ENCODE measurements around the gene LRIG1. TPM values are rescaled to one million over a fixed set of nuclear protein-coding genes. Genes with fewer than 3 reads are reported as not detected.

The LRIG1 gene
- polyA plus RNA-seq, 3 donors = 15.3 to 105 (median 56.8) TPM

GRCh38 chr3:66401157-66401550 lies 99.7 kb downstream of the LRIG1 start:
- 58 to 78% (median 74%) methylated on average over 10 of the region's 10 CpGs for WGBS, 3 donors
- H3K27ac ChIP-seq (ENCODE audit: low read depth, low read length) = no peak overlapping the region

GRCh38 chr3:66400411-66401156 lies 100.2 kb downstream of the LRIG1 start:
- H3K27ac ChIP-seq (ENCODE audit: low read depth, low read length) = no peak overlapping the region
- WGBS, 3 donors = 73 to 82% (median 78%) methylated on average over 15 of the region's 15 CpGs

- no peak overlapping the region for H3K27ac ChIP-seq (ENCODE audit: low read depth, low read length)
- WGBS, 3 donors = 88 to 97% (median 94%) methylated on average over 10 of the region's 10 CpGs
Measured at GRCh38 chr3:66399529-66400232, 101.1 kb downstream of the LRIG1 start.

- WGBS, 3 donors = 65 to 85% (median 84%) methylated on average over 9 of the region's 9 CpGs
- no peak overlapping the region for H3K27ac ChIP-seq (ENCODE audit: low read depth, low read length)
Measured at GRCh38 chr3:66398228-66399025, 102.4 kb downstream of the LRIG1 start.

- 42 to 46% (median 45%) methylated on average over 2 of the region's 2 CpGs for WGBS, 3 donors
- H3K27ac ChIP-seq (ENCODE audit: low read depth, low read length) = no peak overlapping the region
Measured at GRCh38 chr3:66397745-66398144, 103.1 kb downstream of the LRIG1 start.

GRCh38 chr3:66396888-66397287 lies 103.9 kb downstream of the LRIG1 start:
- H3K27ac ChIP-seq (ENCODE audit: low read depth, low read length) = no peak overlapping the region
- 95 to 98% (median 98%) methylated on average over 9 of the region's 9 CpGs for WGBS, 3 donors

DNA sequence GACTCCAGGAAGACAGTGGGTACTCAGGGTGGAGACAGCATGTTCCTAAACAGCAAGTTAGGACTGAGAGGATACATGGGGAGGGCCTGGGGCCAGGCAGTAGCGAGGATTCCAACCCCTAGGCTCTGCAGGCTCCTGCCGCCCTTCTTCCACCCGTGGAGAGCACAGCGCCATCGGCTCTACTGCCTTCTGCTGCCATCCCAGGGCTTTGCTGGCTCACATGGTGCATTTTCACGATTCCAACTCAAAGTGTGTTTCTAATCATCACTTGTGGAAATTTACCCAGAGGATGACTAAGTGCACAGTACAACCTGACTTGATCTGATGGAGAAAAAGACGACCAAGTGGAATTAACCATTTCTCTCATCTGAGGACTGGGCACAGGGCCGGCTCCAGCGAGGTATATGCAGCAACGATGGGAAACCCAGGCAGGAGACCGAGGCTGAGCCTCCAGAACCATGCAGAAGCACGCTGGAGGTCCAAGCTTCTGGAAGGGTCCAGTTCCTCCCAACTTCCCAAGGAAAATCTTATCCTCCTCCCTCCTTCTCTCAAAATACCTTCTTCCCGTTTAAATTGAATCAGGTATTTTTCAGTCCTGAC lies 104.6 kb downstream of the LRIG1 start:
- 86 to 97% (median 97%) methylated on average over 13 of the region's 13 CpGs for WGBS, 3 donors
- H3K27ac ChIP-seq (ENCODE audit: low read depth, low read length) = no peak overlapping the region

GRCh38 chr3:66395635-66396034 lies 105.2 kb downstream of the LRIG1 start:
- WGBS, 3 donors = 85 to 94% (median 91%) methylated on average over 10 of the region's 10 CpGs
- H3K27ac ChIP-seq (ENCODE audit: low read depth, low read length) = no peak overlapping the region

DNA sequence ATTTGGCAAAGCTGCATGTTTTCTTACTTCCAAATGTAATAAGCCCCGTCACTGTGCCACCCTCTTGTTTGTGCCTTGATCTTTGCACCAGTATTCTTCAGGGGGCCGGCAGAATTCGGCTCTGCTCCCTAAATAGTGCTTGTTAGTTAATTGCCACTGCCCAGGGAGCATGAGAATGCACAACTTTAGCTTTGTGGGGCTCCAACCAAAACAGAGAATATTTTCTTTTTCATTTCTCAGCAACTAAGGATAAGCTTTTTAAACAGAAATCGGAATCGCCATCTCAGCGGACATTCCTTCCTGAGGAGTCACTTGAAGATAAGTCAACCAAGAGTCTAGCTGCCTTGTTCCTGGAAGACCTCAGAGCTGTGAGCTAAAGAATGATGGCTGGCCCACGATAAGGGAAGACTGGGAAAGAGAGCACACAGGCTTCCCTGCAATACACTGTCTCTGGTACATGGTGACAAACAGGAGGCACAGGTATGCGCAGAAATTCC lies 106.0 kb downstream of the LRIG1 start:
- WGBS, 3 donors = 80 to 84% (median 82%) methylated on average over 8 of the region's 8 CpGs
- no peak overlapping the region for H3K27ac ChIP-seq (ENCODE audit: low read depth, low read length)

DNA sequence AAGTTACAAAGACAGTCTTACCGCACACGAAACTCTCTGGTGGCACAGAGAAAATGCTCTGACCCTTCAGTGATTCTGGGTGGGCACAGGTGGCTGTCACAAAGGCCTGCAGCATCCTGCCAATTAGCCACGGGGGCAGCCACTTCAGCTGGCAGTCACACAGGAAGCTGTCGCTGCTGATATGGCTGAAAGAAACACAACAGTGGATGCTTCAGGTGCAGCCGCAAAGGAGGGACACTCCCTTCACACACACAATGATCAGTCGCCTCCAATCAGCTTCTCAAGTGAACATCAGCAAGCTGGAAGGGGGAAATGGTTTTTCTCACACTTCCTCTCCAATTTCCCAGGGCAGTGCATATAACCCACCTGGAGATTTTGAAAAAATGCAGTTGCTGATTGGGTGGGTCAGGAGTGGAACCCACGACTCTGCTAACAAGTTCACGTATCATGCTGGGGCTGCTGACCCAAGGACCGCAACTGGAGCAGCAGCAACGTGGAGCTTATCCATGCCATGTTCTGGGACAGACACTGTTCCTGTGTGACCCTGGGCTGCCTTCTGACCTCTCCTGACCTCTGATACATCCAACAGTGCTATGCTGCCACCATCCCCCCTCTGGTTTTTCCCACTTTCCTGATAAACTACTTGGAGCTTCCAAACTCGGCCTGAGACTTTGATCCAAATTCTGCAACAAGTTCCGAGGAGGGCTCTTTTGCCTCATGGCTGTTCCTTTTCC lies 106.6 kb downstream of the LRIG1 start:
- 58 to 68% (median 66%) methylated on average over 12 of the region's 12 CpGs for WGBS, 3 donors
- no peak overlapping the region for H3K27ac ChIP-seq (ENCODE audit: low read depth, low read length)

- 33 to 65% (median 48%) methylated on average over 13 of the region's 13 CpGs for WGBS, 3 donors
- no peak overlapping the region for H3K27ac ChIP-seq (ENCODE audit: low read depth, low read length)
Measured at GRCh38 chr3:66393333-66394005, 107.4 kb downstream of the LRIG1 start.

DNA sequence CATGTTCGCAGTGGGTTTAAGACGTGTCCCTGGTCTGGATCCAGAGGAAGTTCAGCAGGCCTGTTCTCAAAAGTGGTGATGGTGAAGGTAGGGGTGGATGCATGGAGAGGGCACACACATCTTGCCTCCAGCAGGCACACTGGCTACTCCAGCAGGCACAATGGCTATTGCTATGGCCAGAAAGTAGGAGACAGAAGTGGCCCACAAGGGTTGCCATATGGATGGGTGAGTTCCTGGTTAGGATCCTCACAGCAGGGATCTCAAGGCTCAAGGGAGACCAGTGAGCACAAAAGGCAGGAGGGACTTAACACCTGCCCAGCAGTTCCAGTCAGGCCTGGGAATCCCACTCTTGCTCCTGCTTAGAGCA lies 107.9 kb downstream of the LRIG1 start:
- no peak overlapping the region for H3K27ac ChIP-seq (ENCODE audit: low read depth, low read length)
- 86 to 96% (median 93%) methylated on average over 2 of the region's 2 CpGs for WGBS, 3 donors

DNA sequence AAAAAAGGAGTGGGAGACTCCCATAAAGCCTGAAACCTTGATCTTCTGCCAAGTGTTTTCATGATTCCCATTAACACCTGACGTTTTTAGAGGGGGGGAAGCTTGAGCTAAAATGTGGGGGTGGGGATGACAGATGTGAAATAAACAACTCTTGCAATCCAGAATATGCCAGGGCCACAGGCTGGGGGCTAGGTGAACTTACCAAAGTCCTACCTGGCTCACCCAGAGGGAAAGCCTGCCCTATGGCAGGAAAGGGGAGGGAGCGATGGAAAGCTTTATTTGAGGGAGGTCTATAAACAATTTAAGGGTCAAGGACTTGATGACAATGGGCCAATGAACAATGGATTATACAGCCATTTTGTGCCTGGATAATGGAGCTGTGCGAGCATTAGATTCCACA lies 108.3 kb downstream of the LRIG1 start:
- 68 to 88% (median 82%) methylated on average over 3 of the region's 3 CpGs for WGBS, 3 donors
- no peak overlapping the region for H3K27ac ChIP-seq (ENCODE audit: low read depth, low read length)

DNA sequence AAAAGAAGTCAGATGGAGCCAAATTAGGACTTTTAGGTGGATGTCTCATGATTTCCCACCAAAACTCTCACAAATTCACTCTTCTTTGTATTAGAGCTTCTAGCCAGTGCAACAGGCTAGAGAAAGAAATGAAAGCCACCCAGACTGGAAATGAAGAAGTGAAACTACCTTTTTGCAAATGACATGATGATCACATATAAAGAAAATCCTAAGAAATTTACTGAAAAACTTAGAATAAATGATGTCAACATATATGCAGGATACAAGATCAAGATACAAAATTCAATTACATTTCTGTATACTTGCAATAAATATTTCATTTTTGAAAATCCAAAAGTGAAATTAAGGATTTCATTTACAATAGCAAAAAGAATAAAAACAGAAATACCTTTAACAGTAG lies 110.8 kb downstream of the LRIG1 start:
- no peak overlapping the region for H3K27ac ChIP-seq (ENCODE audit: low read depth, low read length)

GRCh38 chr3:66386925-66387650 lies 113.7 kb downstream of the LRIG1 start:
- 70 to 87% (median 80%) methylated on average over 7 of the region's 7 CpGs for WGBS, 3 donors
- no peak overlapping the region for H3K27ac ChIP-seq (ENCODE audit: low read depth, low read length)

DNA sequence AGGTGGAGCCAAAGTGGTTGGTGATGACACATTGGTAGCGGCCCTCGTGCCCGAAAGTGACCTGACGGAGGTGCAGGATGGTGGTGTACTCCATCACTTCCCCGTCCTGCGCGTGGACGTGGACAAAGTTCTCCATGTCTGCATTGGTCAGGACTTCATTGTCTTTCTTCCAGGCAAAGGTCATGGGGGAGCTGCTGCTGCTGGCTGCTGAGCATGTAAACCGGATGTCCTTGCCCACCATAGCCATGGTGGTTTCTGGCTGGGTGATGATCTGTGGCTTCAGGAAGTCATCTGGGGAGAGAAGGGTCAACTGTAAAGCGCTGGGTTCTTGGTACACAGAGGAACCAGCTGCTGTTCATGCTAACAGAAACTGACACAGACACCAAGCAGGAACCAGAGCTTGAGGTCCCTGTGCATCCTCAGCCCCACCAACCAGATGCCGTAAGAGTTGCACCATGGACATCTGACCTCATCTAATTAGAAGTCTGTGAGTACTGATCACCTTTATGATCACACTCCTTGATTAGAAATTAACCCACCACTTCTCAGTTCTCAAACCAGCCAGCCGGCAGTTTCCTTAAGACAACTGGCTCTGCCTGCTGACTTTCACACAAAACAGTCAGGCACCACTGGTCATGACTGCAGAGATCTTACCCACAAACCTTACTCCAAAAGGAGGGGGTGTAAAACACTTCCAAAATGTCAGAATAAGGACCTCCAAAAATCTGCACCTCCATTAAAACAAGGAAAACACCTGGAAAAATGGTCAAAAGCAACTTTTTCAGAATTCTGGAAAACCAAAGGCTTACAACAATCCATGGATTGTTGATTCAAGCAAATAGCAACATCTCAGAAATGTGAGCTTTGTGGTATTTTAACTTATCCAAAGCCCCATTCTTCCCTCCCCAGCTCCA lies 114.6 kb downstream of the LRIG1 start:
- H3K27ac ChIP-seq (ENCODE audit: low read depth, low read length) = no peak overlapping the region

More for the DNA sequence above, 114.6 kb downstream of the LRIG1 start:
- 90 to 96% (median 94%) methylated on average over 12 of the region's 12 CpGs for WGBS, 3 donors
